Activated CD4-positive, alpha-beta T cell treated with anti-CD3 and anti-CD28 coated beads, Interleukin-2, amount 50 U/mL, for 48 hours (primary cell): ENCODE results near the gene C1orf21.
"Not testable (repeated sequence)": the region's sequence is repeated elsewhere in the genome, so short reads cannot be mapped to it uniquely, and the experiment has no call there.

ENCODE experiments used
- DNase-seq, 2 experiments: peaks; one replicate each; pipeline ENCODE4 v3.0.0-alpha.2; 2020

The C1orf21 gene

DNA sequence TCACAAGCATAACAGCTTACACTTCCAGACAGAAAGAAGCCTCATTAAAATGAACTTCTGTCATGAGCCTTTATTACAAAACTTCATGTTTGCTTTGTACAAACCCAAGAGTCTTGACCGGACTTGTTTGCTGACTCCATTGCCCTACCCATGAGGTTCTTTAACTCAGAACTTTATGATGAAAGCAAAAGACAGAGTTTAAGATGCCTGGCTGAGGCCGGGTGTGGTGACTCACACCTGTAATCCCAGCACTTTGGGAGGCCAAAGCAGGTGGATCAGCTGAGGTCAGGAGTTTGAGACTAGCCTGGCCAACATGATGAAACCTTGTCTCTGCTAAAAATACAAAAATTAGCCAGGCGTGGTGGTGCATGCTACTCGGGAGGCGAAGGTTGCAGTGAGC is 225.4 kb downstream of the C1orf21 start:
- not testable (repeated sequence) for DNase-seq

DNA sequence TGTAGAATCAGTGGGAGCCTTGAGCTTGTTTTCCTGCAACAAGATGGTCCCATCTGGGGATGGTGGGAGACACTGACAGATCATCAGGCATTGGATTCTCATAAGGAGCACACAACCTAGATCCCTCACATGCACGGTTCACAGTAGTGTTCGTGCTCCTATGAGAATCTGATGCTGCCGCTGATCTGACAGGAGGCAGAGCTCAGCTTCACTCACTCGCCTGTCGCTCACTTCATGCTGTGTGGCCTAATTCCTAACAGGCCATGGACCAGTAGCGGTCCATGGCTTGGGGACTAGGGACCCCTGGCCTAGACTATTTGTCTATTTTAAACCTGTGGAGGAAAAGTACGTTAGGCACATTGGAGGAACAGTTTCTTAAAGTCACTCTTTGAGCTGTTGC is 227.8 kb downstream of the C1orf21 start:
- no peak for DNase-seq

DNA sequence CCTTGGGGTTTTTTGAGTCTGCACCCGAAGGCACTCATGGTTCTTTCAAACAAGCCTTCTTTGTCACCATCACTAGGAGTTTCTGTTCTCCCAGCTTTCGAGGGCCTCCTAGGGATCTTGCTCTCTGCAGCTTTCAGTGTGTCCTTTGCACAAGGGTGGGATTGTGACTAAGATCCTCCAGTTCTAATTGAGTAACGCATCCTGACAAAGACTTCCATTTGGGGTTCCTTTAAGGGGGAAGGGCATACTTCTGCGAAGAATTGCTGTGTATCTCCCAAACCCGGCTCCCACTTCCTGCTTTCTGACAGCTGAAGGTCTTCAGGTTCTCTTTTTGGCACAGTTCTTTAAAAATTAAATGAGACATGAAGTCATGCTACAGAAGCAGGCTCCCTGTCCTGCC is 228.5 kb downstream of the C1orf21 start:
- no peak for DNase-seq

DNA sequence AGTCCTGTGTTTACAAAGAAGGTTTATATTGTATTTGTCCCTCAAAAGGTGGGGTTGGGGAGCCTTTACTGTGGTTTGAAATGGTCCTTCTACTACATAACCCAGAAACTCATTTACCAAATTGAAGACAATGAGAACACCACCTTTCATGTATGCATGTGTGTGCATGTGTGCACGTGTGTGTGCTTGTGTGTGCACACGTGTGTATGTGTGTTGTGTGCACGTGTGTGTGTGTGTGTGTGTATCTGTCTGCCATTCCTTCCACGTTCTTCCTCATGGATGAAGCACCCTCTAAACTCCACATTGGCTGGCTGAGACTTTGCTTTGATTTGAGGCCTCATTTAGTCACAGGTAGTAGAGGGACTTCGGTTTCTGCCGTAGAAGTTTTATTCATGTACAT is 229.7 kb downstream of the C1orf21 start:
- no peak for DNase-seq

DNA sequence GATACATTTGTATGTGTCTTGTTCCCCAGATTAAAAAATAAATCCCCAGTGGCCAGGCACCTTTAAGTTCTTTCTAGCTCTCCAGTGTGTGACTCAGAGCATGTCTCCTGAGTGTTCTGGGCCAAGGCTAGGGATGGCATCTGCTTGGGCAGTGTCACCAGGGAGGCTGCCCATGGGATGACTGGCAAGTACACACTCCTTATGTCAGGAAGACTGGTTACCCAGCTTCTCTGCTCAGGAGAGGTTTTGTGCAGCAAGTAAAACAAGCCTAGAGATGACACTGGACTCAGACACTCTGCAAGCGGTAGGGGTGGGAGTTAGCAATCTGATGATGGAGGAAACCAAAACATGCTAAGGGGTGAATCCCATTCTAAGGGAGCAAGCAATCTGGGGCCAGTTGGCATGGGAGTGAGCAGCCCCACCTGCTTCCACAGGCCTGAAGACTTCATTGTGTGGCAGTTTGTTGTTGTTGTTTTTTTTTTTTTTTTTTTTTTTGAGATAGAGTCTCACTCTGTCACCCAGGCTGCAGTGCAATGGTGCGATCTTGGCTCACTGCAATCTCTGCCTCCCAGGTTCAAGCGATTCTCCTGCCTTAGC is 230.7 kb downstream of the C1orf21 start:
- DNase-seq: no peak

DNA sequence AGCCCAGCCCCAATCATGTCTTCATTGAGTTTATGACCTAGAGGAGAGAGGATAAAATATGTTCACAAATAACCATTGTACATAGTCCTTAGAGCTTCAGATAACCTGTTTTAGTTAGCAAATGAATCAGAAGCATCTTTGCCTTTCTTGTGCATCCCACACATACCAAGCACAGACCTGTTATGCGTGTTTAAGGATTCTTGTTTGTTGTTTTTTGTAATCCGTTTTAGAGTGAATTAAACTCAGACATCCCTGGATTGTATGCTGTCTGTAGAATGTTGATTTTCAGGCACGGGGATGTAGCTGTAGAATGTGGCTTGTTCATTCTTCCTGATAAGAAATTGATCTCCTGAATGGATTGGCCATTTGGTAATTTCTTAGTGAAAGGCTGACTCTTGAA is 232.0 kb downstream of the C1orf21 start:
- DNase-seq: no peak

DNA sequence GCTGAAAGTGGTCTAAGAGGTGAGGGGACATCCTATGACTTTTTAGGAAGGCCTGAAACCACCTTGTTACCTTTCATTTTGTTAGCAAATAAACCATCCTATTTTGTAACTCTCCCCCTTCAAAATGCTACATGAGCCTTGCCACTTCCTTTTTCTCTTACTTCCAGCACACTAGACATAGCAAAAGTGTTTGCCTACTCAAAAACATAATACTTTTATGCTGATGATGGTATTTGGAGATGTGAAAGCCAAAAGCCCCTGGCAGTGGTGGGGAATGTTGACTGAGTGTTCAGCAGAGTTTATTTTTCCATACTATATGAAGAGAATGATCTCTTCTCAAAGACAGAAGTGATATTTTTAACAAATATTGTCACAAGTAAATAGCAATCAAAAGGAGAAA is 233.6 kb downstream of the C1orf21 start:
- DNase-seq: no peak

DNA sequence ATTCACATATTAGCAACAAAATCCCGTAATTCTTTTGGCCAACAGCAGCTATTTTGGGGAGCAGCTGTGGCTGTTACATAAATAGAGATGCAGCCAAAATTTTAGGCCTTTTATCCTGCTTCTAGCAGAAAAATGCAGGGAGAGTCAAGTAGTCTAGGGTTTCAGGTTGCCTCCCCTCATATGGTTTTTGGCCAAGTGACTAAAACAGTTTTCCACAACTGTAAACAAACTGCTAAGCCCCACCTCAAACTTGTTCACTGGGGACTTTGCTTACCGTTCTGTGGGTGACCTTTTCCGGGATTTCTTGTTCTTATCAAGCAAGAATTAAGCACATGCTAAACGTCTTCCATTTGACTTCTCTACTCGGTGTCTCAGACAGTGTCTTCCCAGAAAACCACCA is 234.4 kb downstream of the C1orf21 start:
- no peak for DNase-seq

DNA sequence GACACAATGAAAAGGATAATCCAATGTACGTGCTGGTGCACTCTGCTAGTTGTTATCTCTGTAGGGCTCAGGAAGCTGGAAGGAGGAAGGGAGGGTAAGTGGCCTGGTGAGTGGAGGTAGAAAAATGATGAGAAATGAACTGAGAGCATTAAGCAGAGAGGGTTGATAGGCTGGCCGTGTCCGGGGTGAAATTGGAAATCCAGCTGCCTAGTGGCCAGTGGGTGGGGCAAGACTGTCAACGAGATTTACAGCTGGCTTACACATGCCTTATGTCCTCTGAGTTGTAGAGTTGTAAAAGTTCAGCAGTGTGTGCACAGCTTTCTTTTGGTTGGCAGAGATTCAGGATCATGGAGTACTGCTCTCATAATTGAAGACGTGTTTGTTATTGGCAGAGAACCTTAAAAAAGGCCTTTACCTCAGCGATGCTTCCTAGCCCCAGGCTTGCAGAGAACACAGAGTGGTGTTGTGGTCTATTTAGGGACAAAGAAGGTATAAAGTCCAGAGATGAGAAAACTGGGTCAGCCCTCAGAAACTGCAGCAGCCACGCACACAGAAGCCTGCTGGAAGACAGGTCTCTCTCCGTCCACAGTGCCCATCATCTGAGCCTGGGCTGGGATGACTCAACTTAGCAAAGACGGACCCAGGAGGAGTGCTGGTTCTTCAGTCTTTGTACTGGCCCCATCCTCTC is 235.5 kb downstream of the C1orf21 start:
- DNase-seq: no peak

DNA sequence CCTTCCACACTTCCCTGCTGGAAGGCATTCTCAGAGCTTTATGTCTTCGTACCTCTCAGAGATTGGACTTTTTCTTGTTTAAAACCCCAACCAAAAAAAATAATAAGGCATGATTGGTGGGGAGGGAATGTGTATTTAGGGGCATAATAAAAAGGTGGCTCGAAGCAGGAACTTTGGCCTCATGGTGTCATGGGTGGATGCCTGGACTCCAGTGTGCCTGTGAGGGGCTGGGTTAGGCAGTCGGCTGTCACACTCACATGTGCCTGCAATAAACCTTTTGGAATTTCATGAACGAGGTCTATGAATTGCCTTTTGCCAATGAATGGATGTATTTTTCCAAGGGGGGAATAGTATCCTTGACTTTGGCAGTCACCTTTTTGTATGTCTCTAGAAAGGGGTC is 236.6 kb downstream of the C1orf21 start:
- no peak for DNase-seq

DNA sequence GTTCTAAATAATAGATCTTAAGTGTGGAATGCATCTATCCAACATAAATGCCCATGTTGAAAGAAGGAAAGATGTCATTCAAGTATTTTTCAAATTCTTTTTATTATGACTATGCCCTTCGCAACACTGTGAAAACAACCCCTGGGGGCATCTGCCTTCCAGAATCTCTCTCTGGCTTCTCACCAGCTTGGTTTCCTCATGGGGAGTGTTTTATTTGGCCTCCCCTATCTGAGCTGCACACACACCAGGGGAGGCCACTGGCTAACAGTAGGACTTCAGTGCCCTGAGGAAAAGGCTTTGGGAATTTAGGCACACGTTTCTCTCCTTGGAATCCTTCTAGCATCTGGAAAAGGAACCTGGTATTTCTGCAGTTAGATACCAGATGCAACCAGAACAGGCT is 237.2 kb downstream of the C1orf21 start:
- DNase-seq: no peak

DNA sequence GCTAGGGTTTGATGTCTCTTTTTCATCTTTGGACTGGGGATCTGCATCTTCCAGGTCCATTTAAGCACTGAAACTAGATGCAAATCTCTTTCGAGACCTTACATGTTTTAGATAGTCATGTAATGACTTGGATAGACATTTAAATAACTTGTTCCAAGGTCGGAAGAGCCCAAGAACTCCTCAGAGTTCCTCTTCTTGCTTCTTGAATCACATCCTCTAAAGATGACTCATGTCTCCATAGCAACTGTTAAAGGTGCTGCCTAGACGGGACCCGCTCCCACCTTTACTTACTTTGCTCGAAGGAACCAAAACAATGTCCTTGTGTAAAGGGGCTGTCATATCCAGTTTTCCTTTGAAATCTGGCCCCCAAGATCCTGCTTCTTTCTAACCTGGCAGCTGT is 237.8 kb downstream of the C1orf21 start:
- DNase-seq: no peak

DNA sequence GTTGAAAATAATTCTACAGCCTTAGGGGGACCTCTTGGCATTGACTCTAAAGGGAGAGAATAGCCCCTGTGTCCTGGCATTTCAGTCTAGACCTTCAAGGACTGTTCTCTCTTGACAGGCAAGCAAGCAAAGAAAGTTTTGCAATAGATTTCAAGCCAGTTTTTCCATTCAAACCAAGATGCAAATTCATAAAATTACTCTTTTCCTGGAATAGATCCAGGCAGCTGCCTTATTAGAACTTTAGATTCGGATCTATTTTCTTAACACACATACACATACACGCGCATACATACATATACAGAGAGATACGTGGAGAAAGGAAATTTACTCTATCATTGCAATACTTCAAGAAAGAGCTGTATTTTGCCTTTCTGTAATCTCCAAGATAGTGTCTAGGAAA is 238.4 kb downstream of the C1orf21 start:
- no peak for DNase-seq

DNA sequence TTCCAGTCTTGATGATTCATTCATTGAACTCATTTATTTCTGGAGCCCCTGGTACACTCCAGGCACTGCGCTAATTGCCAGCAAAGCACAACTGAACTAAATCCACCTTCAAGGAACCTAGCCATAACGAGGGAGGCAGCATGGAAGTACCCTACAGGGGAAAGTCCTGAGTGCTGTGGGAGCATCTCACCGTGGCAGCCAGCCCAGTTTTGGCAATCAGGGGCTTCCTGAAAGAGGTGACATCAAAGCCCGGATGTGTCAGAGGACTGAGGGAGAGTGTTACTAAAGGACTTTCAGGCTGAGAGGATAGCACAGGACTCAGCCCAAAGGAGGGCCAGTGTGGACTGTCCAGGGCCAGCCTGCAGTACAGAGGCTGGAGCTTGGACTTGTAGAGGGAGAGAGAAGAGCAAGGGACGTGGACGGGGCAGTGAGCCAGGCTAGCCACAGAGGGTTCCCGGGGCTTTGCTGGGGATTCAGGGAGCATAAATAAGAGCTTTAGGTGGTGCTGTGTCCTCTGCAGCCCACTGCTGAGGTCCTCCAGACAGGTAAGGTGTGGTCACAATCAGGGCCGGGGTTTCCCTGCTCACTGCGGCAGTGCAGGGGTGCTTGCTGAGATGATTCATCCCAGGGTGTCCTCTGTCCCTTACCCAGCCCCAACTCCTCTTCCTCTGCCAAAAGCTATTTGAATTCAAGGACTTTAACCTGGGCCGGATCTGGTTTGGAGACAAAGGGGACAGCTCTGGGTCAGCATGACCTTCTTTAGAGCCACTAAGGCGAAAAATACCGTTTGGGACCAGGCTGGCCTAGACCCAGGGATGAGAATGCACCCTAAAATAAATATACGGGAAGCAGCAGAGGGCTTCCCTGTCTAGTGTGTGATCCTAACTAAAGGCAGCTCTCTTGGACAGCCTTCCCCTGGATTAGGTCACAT is 239.5 kb downstream of the C1orf21 start:
- DNase-seq: no peak

DNA sequence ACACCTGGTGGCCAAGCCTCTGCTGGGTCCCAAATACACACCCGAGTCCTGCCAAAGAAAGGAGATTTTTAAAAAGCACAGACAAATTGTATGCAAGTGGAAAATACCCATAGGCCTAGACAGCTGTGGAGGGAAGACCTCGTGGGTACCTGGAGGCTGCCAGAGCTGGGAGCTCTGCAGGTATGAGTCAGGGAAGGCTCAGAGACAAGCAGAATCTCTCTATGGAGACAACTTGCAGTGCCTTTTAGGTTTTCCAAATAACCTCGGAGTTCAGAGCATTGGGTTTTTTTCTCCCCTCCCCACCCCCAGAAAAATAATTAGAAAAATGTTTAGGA is 240.1 kb downstream of the C1orf21 start:
- DNase-seq: no peak

DNA sequence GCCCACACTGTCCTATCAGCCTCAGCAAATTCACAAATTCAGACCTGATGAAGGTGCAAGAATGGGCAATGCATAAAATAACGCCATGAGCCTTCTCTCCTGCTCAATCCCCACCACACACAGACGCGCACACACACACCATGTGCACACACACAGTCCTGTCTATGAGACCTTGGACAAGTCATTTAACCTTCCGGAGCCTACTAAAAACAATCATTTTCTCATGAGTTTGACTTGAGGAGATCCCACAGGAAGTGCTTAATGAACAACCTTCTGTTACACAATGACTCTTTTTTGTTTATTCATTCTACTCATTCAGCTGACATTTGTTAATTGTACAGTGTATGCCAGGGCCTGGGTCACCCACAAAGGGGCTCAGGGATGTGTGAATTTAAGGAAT is 242.4 kb downstream of the C1orf21 start:
- no peak for DNase-seq

DNA sequence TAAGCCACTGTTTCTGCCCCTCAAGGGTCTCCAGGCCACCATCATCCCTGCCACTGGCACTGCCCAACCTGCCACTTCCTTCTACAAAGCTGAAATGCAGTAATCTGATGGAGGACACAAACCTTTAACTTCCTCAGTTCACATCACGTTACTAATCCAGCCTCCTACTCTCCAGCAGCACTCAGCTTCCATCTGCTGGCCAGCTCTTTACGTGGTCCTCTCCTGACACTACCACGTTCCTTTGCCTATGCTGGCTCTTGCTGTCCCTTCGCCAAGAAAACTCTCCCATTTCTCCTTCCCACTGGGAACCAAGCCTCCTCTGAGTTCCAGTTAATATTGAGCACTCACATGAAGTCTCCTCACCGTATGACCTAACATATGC is 243.8 kb downstream of the C1orf21 start:
- DNase-seq: no peak

DNA sequence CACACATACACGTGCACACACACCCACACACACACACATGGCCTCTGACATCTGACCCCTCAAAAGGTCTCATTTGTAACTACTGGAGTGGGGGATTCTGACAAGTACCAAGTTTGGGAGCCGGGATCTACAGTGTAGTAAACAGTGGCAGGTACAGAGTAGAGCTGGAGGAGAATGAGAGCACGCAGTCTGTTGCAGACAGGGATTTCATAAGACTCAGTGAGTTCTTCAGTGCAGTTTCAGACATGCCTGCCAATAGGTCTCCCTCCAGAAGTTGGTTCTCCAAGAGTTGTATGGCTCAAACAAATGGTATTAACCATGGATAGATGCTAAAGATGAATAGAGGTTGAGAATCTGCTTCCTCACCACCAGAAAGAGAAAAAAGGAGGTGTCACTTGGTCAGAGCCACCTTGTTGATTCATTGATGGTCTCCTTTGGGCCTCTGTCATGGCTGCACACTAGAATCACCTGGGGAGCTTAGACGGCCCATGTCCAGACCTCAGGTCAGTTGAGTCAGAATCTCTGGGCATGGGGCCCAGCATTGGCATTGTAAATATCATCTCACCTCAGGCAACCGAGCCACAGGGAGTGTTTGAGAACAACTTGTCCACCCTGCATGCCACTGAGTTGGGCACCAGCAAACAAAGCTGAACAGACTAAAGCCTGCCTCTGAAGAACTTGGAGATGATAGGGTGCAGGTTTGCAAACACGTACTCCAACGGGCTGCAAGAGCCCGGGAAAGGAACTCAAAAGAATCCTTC is 245.8 kb downstream of the C1orf21 start:
- no peak for DNase-seq

DNA sequence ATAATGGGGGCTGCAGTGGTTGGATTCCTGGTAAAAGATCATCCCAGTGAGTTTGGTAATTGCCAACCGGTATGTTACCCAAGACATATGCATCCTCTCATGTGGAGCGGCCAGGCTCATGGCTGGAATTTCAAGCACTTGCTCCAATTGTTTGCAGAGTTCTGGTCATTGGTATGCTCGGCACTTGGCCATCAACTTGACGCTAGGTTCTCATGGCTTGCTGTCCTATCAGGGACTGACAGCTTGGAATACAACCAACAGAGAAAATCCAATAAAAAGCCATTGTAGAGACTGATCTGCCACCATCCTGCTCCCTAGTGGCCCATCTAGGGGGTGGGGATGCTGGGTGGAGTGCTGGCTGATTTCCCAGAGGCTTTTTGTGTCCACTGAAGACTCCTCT is 247.0 kb downstream of the C1orf21 start:
- no peak for DNase-seq

DNA sequence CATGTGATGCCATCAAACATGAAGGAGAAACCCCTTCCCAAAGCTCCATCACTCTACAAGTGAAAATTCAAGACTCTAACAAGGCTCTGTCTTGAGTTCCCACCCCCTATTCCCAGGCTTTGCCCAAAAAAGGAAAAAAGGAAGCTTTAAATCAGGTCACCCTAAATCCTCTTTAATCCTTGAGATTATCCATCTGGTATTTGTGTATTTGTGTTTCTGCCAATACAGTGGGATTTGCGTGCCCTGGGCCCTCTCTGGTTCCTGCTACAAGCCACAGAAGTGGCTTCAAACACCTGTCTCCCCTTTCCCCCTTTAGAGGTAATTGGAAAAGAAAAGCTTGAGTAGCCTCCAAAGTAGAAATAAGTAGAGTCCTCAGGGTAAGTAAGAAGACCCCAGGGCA is 247.5 kb downstream of the C1orf21 start:
- DNase-seq: no peak

DNA sequence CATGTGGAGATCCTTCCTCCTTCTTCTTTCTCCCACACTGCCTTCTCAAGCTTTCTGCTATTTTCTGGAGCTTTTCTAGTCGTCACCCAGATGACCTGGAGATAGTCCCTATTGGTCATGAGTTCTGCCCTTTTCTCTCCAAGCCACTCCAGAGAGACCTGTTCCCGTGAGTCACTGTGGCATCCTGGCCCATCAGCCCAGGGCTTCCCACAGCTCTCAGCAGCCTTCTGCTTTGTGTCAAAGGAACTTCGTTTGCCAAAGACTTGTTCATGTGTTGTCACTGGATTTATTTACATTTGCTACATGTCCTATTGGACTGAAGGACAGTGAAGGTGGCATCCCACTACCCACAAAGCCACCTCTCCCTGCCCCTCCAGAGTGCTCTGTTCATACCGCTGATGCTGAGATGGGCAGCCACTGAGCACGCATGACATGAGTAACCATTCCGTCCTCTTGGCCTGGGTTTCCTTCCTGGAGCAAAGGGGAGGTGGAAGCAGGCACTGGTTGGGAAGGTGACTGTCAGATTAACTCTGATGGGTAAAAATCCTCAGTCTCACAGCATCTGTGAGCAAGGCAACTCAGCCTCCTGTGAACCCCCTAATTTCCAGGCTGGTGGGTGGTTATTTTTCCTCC is 248.6 kb downstream of the C1orf21 start:
- no peak for DNase-seq

DNA sequence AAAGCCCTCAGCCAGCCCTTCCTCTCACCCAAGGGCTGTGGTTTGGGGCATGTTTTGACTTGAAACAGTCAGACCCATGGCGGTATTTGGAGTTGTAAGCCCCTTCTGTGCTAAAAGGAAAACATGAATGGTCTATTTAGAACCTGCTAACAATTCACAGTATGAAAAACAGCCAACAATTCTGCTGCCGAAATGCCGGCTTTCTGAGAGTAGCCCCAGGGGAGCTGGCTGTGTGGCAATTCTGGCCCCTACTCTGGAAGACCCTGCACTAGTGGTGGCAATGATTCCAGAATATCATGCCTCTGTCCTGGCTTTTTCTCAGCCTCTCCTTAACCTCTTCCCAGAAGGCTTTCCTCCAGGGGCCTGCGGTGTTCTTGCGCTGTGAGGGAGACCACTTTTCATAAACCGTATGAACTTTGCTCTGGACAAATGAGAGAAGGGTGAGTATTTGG is 249.2 kb downstream of the C1orf21 start:
- DNase-seq: no peak
